Breast epithelium (tissue), 3 donors: ENCODE measurements around the gene PPOX.

Experiments
- POLR2AphosphoS5 ChIP-seq, 3 donors: sonication (generic); formaldehyde crosslinking; IDR thresholded peaks; one replicate each; pipeline ENCODE4 v1.6.1; 2017; ENCODE audit warnings: antibody characterized with exemption in 3 of 3
- TF ChIP-seq, protein P1 (sequence below), 3 donors: fragments of 450-650 bp; IDR thresholded peaks; one replicate each; pipeline ENCODE4 v1.5.1; 2016 to 2017; ENCODE audit warnings: antibody characterized with exemption in 3 of 3, mild to moderate bottlenecking in 3 of 3, moderate library complexity in 3 of 3

DNA sequence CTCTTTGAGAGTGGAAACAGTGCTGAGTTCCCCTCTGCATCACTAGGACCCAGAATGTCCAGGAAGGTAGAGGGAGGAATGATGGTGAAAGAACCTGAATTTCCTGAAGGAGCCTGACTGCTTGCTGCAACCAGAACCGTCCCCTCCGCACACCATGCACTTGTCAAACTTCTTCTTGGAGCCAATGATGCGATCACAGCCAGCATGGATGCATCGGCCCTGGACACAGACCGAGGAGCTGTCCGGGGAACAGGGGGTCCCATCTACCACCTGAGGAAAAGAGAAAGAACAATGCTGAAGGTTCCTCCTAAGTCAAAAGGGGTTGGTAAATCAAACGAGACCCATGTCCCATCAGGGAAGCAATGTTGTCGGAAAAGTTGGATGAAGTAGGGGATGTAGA lies 25.7 kb downstream of the PPOX start:
- TF ChIP-seq, protein P1, sequence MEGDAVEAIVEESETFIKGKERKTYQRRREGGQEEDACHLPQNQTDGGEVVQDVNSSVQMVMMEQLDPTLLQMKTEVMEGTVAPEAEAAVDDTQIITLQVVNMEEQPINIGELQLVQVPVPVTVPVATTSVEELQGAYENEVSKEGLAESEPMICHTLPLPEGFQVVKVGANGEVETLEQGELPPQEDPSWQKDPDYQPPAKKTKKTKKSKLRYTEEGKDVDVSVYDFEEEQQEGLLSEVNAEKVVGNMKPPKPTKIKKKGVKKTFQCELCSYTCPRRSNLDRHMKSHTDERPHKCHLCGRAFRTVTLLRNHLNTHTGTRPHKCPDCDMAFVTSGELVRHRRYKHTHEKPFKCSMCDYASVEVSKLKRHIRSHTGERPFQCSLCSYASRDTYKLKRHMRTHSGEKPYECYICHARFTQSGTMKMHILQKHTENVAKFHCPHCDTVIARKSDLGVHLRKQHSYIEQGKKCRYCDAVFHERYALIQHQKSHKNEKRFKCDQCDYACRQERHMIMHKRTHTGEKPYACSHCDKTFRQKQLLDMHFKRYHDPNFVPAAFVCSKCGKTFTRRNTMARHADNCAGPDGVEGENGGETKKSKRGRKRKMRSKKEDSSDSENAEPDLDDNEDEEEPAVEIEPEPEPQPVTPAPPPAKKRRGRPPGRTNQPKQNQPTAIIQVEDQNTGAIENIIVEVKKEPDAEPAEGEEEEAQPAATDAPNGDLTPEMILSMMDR (IDR thresholded peaks at IDR 0.05) = no peak
- no peak for TF ChIP-seq POLR2AphosphoS5 (IDR thresholded peaks at IDR 0.05)
